ENCODE measurements around the gene ANTXR1.

Gene ANTXR1

DNA sequence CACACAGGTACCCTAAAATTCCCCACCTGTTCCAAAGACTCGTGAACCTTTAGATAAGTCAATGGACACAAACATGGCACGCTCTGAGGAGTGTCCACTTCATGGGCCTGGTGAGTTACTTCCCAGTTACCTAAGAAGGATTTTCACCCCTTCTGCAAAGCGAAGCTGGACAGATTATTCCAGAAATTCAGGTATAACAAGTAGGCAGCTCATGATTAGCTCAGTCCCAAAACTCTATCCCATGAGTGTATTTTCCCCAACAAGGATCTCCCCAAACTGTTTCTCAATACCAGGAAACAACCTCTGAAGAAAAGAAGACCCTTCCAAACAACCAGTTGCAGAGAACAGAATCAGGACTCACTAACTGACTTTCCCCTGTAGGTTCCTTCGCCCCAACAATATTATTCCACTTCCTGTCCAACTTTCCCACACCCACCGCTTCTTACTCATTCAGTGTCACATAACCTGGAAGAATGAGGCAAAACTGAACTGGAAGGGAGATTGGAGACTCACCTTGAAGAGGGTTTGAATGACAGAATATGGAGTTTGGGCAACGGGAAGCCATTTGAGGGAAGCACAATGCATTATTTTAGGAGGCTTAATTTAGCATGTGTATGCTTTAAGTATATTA, 120.1 kb downstream of the ANTXR1 start:
- no peaks in the 10 kb centered on the region for H3K9me3 Mint-ChIP-seq
- no peaks in the 10 kb centered on the region for H3K4me1 Mint-ChIP-seq (ENCODE audit: low read depth)
- no peak overlapping the region for H3K27ac Mint-ChIP-seq
- H3K36me3 Mint-ChIP-seq (ENCODE audit: low read depth): no peaks in the 10 kb centered on the region
- no peak overlapping the region for H3K4me3 Mint-ChIP-seq
- H3K27me3 Mint-ChIP-seq: peaks cover 4% of the 10 kb centered on the region

DNA sequence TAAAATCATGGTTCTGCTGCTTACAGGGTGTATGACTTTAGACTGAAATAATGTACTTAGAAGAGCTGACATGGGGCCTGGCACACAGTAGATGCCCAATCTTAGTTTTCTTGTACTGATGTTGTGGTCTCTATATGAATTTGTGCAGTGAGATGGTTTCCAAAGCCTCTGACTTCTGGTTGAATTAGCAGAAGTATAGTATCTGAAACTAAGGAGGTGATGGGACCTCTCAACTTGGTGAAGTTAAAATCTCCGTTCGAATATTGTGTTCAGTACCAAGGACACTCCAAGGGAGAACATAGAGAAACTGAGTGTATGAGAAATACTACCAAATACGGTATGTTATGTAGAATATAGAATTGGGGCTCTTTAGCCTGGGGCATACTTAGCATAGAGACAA, 120.9 kb downstream of the ANTXR1 start:
- no peaks in the 10 kb centered on the region for H3K36me3 Mint-ChIP-seq (ENCODE audit: low read depth)
- no peak overlapping the region for H3K4me3 Mint-ChIP-seq
- H3K4me1 Mint-ChIP-seq (ENCODE audit: low read depth): no peaks in the 10 kb centered on the region
- no peaks in the 10 kb centered on the region for H3K9me3 Mint-ChIP-seq
- H3K27me3 Mint-ChIP-seq: peaks cover 4% of the 10 kb centered on the region
- H3K27ac Mint-ChIP-seq: no peak overlapping the region

DNA sequence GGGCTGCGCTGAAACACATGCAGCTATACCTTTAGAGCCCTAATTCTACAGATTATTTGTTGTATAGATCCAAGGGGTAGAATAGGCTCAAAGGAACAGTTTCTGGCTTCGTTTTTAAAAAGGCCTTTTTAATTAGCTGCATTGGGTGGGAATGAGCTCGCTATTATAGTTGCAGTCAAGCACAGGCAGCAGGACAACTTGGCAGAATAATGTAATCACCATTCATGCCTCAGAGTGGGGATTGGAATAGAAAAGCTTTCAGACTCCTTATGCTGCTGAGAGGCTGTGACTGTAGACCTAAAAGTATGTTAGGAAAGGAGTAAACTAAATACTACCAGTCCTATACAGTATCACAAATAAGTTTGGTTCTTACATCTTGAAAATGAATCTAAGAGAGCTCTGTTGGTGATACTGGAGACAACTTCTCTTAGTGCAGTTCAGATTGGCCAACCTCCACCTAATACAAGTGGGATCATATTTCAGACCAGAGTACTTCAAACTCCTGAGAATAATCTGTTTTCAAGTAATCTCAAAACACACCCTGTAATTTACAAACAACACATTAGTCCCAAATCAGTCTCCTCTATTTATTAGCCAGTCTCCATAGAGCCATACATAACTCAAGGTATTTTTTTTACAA, 121.4 kb downstream of the ANTXR1 start:
- Mint-ChIP-seq H3K4me1 (ENCODE audit: low read depth) (no peaks in the 10 kb centered on the region), H3K36me3 (ENCODE audit: low read depth) (no peaks in the 10 kb centered on the region), H3K27me3 (peaks cover 4% of the 10 kb centered on the region), H3K4me3 (no peak overlapping the region), H3K9me3 (no peaks in the 10 kb centered on the region), H3K27ac (no peak overlapping the region)

DNA sequence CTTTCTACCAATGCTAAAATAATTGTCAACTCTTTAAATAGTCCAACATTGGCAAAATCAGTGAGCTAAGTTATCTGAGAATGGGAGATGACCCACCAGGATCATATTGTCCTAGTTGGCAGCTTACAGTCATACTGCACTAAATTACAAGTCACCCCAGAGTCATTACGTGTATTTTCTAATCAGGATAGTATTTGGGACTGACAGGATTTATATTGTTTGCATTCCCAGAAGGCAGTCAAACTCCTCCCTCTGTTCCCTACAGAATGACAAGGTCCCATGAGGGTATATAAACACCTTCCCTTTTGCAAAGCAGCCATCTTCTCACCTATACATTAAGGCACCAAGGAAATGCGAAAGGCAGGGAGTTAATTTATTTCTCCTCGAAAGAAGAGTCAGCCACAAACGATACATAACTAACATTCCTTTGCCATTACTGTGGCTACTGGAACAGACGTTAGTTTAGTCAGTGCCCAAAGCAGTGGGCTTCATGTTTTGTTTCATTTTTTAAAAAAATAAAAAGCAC, 125.3 kb downstream of the ANTXR1 start:
- H3K27me3 Mint-ChIP-seq: peaks cover 17% of the 10 kb centered on the region
- H3K9me3 Mint-ChIP-seq: no peaks in the 10 kb centered on the region
- H3K4me1 Mint-ChIP-seq (ENCODE audit: low read depth): peaks cover 4% of the 10 kb centered on the region
- H3K4me3 Mint-ChIP-seq: no peak overlapping the region
- H3K36me3 Mint-ChIP-seq (ENCODE audit: low read depth): no peaks in the 10 kb centered on the region
- no peak overlapping the region for H3K27ac Mint-ChIP-seq

DNA sequence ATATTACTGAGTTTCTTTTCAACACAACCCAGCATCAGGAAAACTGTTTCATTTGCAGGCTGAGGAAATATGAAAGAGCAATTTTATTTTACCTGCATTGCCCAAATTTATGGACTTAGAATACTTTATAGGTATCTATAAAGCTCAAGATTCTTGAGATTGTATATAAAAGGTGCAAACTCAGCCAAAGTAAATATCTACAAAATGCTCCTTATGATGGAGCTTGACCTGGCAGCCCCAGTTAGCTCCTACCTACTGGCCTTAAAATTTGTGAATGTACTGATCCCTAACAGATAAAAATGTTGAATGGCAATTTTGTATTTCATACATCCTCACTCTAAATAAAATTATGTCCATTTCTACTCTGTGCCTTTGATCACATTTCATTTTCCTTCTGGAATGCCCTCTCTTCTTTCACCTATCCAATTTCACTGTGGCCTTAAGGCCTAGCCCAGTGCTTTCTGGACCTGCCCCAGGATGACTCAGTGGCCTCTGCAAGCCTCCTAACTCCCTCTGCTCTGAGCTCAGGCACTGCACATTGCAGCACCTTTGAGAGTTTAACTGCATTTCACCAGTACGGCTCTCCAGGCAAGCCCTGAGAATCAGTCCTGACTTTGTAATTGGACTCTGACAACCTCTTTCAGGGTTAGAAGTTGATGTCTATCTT, 125.9 kb downstream of the ANTXR1 start:
- no peaks in the 10 kb centered on the region for H3K36me3 Mint-ChIP-seq (ENCODE audit: low read depth)
- peaks cover 7% of the 10 kb centered on the region for H3K4me1 Mint-ChIP-seq (ENCODE audit: low read depth)
- H3K27ac Mint-ChIP-seq: no peak overlapping the region
- no peak overlapping the region for H3K4me3 Mint-ChIP-seq
- no peaks in the 10 kb centered on the region for H3K9me3 Mint-ChIP-seq
- H3K27me3 Mint-ChIP-seq: peaks cover 18% of the 10 kb centered on the region

DNA sequence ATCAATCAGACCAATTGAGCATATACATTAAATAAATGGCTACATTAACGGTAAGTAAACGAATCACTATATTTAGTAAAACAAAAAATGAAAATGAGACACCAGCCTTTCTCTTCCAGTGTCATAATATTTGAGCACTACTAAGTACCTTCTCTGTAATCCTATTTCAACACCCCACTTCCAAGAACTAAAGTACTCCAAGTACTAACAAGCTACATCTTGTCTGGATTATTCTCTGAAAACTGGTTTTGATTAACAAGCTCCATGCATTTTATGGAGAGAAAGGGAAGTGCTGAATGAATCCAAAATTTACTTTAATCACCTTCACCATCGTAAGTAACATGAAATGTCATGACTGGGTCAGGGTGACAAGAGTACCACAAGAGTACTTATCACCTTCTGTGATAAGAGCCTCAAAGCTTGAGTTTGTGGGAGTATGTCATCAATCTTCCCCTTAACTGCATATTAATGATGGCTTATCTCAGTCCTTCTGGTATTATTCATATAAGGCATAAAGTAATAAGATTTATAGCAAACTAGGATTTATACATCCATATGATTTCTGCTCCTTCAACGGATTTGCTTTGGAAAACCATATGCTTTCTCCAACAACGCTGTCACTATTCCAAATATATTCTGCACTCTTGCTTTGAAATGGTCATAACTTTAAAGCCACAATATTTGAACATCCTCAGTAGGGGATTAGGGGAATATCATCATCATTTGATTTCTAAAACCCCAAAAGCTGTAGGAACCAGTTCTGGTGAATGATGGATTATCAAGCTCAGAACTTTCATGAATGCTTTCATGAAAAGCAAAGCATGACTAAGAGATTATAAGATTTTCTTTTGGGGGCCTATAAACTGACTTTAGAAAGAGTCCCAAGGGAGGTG, 127.0 kb downstream of the ANTXR1 start:
- H3K27ac Mint-ChIP-seq: no peak overlapping the region
- peaks cover 7% of the 10 kb centered on the region for H3K4me1 Mint-ChIP-seq (ENCODE audit: low read depth)
- H3K4me3 Mint-ChIP-seq: no peak overlapping the region
- no peaks in the 10 kb centered on the region for H3K36me3 Mint-ChIP-seq (ENCODE audit: low read depth)
- H3K9me3 Mint-ChIP-seq: no peaks in the 10 kb centered on the region
- H3K27me3 Mint-ChIP-seq: peaks cover 16% of the 10 kb centered on the region

DNA sequence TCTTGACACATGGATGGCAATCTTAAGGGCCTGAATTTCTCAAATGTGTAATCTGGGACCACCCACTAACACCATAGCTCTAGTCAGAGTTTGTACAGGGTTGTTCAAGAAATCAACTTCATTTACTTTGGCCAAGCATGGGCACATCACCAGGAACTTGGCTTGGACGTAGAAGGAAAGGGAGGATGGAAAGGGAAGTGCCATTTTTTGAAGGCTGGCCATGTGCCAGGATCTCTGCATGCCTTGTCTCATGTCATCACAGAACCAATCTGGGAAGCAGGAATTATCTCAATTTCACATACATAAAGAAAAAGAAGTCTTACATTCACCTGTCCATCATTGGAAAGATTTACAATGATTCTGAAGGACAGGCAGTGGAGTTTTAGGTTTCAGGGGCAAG, 128.1 kb downstream of the ANTXR1 start:
- Mint-ChIP-seq H3K27ac (no peak overlapping the region), H3K4me3 (no peak overlapping the region), H3K27me3 (peaks cover 16% of the 10 kb centered on the region), H3K4me1 (ENCODE audit: low read depth) (peaks cover 7% of the 10 kb centered on the region), H3K36me3 (ENCODE audit: low read depth) (no peaks in the 10 kb centered on the region), H3K9me3 (no peaks in the 10 kb centered on the region)

DNA sequence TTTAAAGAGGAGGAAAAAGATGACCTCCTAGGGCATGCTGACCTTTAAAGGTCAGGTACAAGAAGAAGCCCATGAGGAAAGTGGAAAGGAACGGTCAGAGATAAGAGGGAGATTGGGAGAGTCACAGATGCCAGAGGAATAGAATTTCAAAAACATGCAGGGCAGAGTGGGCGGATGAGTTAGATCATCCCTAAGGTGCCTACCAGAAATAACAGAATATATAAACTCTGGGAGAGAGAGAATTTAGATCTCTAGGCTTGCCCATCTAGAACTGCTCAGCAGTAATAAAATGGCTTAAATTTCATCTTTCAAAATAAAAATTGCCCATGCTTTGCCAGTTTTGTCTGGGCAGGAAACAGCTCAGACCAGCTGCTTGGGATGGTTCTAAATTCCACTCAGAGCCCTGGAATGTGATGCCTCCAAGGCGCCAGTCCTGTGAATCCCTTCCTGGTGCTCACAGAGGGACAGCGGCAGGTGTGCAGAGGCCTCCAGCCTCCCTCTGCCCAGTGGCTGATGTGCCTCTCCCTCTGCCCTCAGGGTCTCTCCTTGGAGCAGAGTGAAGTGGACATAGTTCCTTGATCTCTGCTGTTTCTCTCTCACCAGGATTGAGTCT, 130.9 kb downstream of the ANTXR1 start:
- H3K36me3 Mint-ChIP-seq (ENCODE audit: low read depth): no peaks in the 10 kb centered on the region
- no peaks in the 10 kb centered on the region for H3K9me3 Mint-ChIP-seq
- no peak overlapping the region for H3K27ac Mint-ChIP-seq
- H3K4me3 Mint-ChIP-seq: no peak overlapping the region
- H3K27me3 Mint-ChIP-seq: peaks cover 16% of the 10 kb centered on the region
- peaks cover 7% of the 10 kb centered on the region for H3K4me1 Mint-ChIP-seq (ENCODE audit: low read depth)

DNA sequence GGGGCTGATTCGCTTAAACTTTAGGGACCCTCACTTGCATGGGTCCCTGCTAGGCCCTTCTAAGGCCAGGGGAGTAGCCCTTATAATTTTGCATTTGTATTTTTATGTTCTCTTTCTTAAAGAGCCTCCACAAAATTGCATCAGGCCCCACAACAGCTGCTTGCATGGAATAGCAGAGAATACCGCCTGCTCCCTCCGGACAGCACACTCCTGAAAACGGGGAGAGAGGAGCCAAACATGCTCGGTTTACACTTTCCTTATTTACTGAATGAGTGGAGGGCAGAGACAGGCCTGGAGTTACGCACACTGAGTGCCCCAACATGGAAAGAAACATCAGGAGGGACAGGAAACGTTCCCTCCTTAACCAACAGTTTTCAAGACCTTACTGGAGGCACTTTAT, 132.2 kb downstream of the ANTXR1 start:
- Mint-ChIP-seq H3K36me3 (ENCODE audit: low read depth) (no peaks in the 10 kb centered on the region), H3K4me3 (no peak overlapping the region), H3K27me3 (peaks cover 16% of the 10 kb centered on the region), H3K4me1 (ENCODE audit: low read depth) (peaks cover 7% of the 10 kb centered on the region), H3K27ac (no peak overlapping the region), H3K9me3 (no peaks in the 10 kb centered on the region)

DNA sequence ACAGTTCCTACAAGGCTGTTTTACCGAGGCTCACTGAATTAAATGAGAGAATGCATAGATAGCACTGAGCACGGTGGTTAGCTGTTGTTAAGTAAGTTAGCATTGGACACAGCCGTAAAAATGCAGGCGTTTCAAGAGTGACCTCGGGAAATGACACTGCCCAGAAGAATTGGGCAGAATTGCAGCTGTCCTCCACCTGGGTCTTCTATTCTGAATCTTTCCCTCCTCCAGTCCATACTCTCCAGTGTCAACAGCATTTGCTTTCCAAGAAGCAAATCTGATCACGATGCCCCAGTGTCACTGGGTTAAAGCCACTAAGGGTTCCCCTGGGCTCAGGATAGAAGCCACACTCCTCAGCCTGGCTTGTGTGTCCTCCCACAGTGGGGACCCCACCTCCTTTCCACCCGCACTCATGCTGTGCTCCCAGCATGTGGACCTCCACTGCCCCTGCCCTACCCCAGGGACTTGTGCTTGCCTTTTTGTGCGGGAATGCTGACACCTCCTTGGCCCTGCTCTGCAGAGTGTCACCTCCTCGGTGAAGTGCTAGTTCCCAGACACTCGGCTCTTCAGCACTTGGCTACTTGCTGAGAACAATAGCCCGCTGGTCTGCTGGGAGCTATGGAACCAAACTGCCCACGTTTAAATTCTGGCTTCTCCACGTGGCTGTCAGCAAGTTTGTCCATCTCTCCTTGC, 135.0 kb downstream of the ANTXR1 start:
- no peaks in the 10 kb centered on the region for H3K9me3 Mint-ChIP-seq
- H3K36me3 Mint-ChIP-seq (ENCODE audit: low read depth): no peaks in the 10 kb centered on the region
- H3K4me3 Mint-ChIP-seq: no peak overlapping the region
- peaks cover 9% of the 10 kb centered on the region for H3K27me3 Mint-ChIP-seq
- H3K27ac Mint-ChIP-seq: no peak overlapping the region
- peaks cover 6% of the 10 kb centered on the region for H3K4me1 Mint-ChIP-seq (ENCODE audit: low read depth)

DNA sequence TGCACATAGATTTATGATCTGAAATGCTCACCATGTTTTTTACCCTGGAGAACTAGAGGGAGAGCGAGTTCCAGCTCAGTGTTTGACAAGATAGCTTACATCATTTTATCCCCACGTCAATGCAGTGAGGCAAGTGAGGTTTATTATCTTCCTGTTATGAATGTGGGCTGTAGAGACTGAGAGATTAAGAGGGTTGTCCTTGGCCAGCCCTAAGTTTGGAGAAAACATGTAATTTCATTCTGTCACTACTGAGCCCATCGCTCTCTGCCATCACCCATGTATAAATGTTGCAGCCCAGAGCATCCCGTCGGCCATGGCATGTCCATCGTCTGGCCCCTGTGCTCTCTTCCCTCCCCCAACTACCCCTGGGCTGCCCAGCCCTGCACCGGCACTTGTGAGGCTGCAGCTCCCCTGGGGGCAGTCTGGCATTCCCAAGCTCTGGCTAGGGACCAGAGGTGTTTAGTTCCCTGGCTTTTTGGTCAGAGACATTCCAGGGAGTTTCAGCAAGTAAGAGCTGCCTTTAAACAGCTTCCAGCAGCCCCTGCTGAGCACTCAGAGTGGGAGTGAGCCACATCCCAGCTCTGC, 136.7 kb downstream of the ANTXR1 start:
- no peaks in the 10 kb centered on the region for H3K9me3 Mint-ChIP-seq
- H3K27ac Mint-ChIP-seq: no peak overlapping the region

DNA sequence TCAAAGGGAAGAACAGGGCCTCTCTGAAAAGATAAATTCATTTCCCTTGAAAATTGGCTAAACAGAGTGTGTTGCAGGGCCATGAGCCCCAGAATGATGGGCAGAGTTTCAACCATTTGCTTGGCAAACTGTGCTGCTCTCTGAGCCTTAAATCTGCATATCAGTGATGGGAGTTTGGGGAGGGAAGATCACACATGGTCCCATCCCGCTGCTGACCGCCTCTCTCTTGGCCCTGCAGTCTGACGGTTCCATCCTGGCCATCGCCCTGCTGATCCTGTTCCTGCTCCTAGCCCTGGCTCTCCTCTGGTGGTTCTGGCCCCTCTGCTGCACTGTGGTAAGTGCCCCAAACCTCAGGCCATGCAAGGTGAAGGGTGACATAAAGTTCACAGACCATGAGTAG, 139.0 kb downstream of the ANTXR1 start:
- Mint-ChIP-seq H3K9me3 (no peaks in the 10 kb centered on the region), H3K36me3 (ENCODE audit: low read depth) (no peaks in the 10 kb centered on the region), H3K27me3 (peaks cover 5% of the 10 kb centered on the region), H3K27ac (no peak overlapping the region), H3K4me3 (no peak overlapping the region), H3K4me1 (ENCODE audit: low read depth) (no peaks in the 10 kb centered on the region)

More for the DNA sequence above, 136.7 kb downstream of the ANTXR1 start:
- no peaks in the 10 kb centered on the region for H3K36me3 Mint-ChIP-seq (ENCODE audit: low read depth)
- H3K27me3 Mint-ChIP-seq: peaks cover 5% of the 10 kb centered on the region
- no peaks in the 10 kb centered on the region for H3K4me1 Mint-ChIP-seq (ENCODE audit: low read depth)
- H3K4me3 Mint-ChIP-seq: no peak overlapping the region

DNA sequence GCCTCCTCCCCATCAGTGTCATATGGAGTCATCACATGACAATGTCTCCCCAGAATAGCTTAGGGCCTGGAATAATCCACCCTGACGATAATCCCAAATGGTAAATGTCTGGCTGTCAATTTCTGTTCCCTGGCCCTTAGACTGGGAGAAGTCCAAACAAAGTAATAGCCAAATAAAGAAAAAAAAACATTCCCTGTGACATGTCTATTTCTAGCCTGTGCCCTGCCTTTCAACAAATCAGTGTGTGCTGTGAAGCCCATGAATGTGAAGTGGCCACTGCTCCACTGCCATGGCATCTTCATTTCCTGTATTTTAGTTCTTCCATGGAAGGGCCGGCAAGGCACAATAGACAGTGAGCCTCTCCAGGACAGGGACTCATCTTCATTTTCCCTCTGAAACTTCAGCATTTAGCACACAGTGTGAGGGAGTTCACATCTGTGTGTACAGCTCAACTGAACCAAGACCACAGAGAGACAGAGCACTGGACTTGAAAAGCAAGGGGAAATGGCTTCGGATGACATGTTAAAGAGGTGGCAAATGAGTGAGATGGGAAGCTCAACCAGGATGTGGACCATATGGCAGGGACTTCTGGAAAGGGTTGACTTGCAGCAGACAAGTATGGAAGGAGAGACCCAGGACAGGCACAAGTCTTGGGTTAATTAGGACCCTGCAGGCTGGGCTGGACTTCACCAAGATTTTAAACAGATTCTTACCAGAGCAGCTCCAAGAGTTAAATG, 140.0 kb downstream of the ANTXR1 start:
- Mint-ChIP-seq H3K27me3 (peaks cover 5% of the 10 kb centered on the region), H3K4me1 (ENCODE audit: low read depth) (no peaks in the 10 kb centered on the region), H3K4me3 (no peak overlapping the region), H3K27ac (no peak overlapping the region), H3K36me3 (ENCODE audit: low read depth) (no peaks in the 10 kb centered on the region), H3K9me3 (no peaks in the 10 kb centered on the region)
